A549 (cell line): ENCODE results near the gene GNAO1. TPM values are rescaled to one million over a fixed set of nuclear protein-coding genes. Genes with fewer than 3 reads are reported as not detected.

Experiments used
- ATAC-seq, 2 experiments: fragments of 200-7000 bp in 1 of 2; fragments of >200 bp in 1 of 2; cut with Nextera tagmentation in 1 of 2; cut with Tn5 transposase in 1 of 2; 3 replicates each; pipeline versions ENCODE4 v1.8.0 to v1.9.1; 2018 to 2020; ENCODE audit warnings: mild to moderate bottlenecking in 1 of 2, moderate library complexity in 1 of 2
- CTCF ChIA-PET: fragments of 300-600 bp; sonication (Branson Sonifier 250); formaldehyde crosslinking; extraction: SDS; loops from one replicate; lab custom pipeline; 2021; ENCODE audit warnings: antibody characterized with exemption, inconsistent platforms; lab: Yijun Ruan, JAX
- POLR2A ChIA-PET: fragments of 350-600 bp; formaldehyde crosslinking; extraction: SDS; loops from one replicate; lab custom pipeline; 2021; ENCODE audit warnings: antibody characterized with exemption, inconsistent platforms; lab: Yijun Ruan, JAX
- DNase-seq, 2 experiments: peaks; one replicate each; pipeline versions ENCODE4 v3.0.0 to v3.0.0-alpha.2; 2011 to 2016; ENCODE audit warnings: low read depth in 1 of 2, low spot score in 1 of 2
- FAIRE-seq: peaks from 2 replicates; lab custom pipeline; 2011; peaks lifted over from hg19 to GRCh38; lab: Jason Lieb, UNC
- H3K27ac ChIP-seq, 2 experiments: fragments of >200 bp; sonication (Bioruptor Twin); formaldehyde crosslinking; 3 replicates each; pipeline ENCODE4 v1.5.1; 2016 to 2017
- H3K4me1 ChIP-seq: fragments of >200 bp; sonication (Bioruptor Twin); formaldehyde crosslinking; 3 replicates; pipeline ENCODE4 v1.6.1; 2016
- H3K4me2 ChIP-seq: fragments of >200 bp; sonication (Bioruptor Twin); formaldehyde crosslinking; 3 replicates; pipeline ENCODE4 v1.6.1; 2016
- H3K4me3 ChIP-seq: fragments of >200 bp; sonication (Bioruptor Twin); formaldehyde crosslinking; 3 replicates; pipeline ENCODE4 v1.5.1; 2016
- H3K9me3 ChIP-seq: fragments of >200 bp; sonication (Bioruptor Twin); formaldehyde crosslinking; 3 replicates; pipeline ENCODE4 v1.6.1; 2016
- BHLHE40 ChIP-seq: IDR thresholded peaks from 2 replicates; pipeline ENCODE4 v1.6.1; 2012; ENCODE audit warnings: low read depth, low read length, inconsistent platforms
- CHD4 ChIP-seq: fragments of 200-600 bp; sonication (generic); IDR thresholded peaks from 2 replicates; pipeline ENCODE4 v1.6.1; 2016; ENCODE audit warnings: antibody characterized with exemption, mild to moderate bottlenecking, borderline replicate concordance
- EP300 ChIP-seq, 2 experiments: fragments of >200 bp; sonication (Bioruptor Twin); formaldehyde crosslinking; IDR thresholded peaks; 2 replicates in 1 of 2; 3 replicates in 1 of 2; pipeline ENCODE4 v1.6.1; 2016 to 2017
- FOSB ChIP-seq: fragments of 250-450 bp; sonication (Bioruptor Pico); IDR thresholded peaks from 2 replicates; pipeline ENCODE4 v1.5.0; 2020; ENCODE audit warnings: mild to moderate bottlenecking, moderate library complexity
- FOSL2 ChIP-seq, 2 experiments: fragments of 450-650 bp in 1 of 2; fragments of >200 bp in 1 of 2; sonication (Bioruptor Twin) in 1 of 2; formaldehyde crosslinking; IDR thresholded peaks; 2 replicates each; pipeline versions ENCODE4 v1.5.0 to v1.6.1; 2016 to 2020; ENCODE audit warnings: mild to moderate bottlenecking in 1 of 2, moderate library complexity in 1 of 2
- GATA3 ChIP-seq: IDR thresholded peaks from 2 replicates; pipeline ENCODE4 v1.6.1; 2012; ENCODE audit warnings: borderline replicate concordance
- JUNB ChIP-seq: fragments of >200 bp; sonication (Bioruptor Twin); formaldehyde crosslinking; IDR thresholded peaks from 2 replicates; pipeline ENCODE4 v1.6.1; 2016
- NFE2L2 ChIP-seq: fragments of 150-350 bp; conservative IDR thresholded peaks from 2 replicates; pipeline ENCODE4 v1.6.1; 2014; ENCODE audit warnings: low read length
- NPAS2 ChIP-seq: fragments of 250-450 bp; sonication (Bioruptor Pico); IDR thresholded peaks from 2 replicates; pipeline ENCODE4 v1.8.0; 2022; ENCODE audit warnings: mild to moderate bottlenecking, moderate library complexity, borderline replicate concordance
- POLR2A ChIP-seq: IDR thresholded peaks from 2 replicates; pipeline ENCODE4 v1.6.1; 2012; ENCODE audit warnings: mild to moderate bottlenecking, low read length
- RARB ChIP-seq: fragments of 250-450 bp; sonication (Bioruptor Pico); IDR thresholded peaks from 2 replicates; pipeline ENCODE4 v1.8.0; 2021; ENCODE audit warnings: mild to moderate bottlenecking, moderate library complexity
- RNF2 ChIP-seq: fragments of 200-600 bp; sonication (generic); IDR thresholded peaks from 2 replicates; pipeline ENCODE4 v1.6.1; 2016; ENCODE audit warnings: low read depth, mild to moderate bottlenecking, antibody characterized with exemption, moderate library complexity, borderline replicate concordance
- ZFP36 ChIP-seq: fragments of 450-650 bp; IDR thresholded peaks from 2 replicates; pipeline ENCODE4 v1.6.1; 2014; ENCODE audit warnings: borderline replicate concordance; ENCODE audit not compliant: partially characterized antibody
- ZNF302 ChIP-seq: fragments of 250-450 bp; sonication (Bioruptor Pico); IDR thresholded peaks from 2 replicates; pipeline ENCODE4 v1.9.0; 2021; ENCODE audit warnings: inconsistent platforms, mild to moderate bottlenecking, moderate library complexity
- WGBS: methylation state at CpG from one replicate; pipeline ENCODE4 v1.1.6; 2017; ENCODE audit errors: missing lambda C conversion rate; 5-methylcytosine and 5-hydroxymethylcytosine counted together
- polyA plus RNA-seq, 4 experiments: library from polyadenylated mRNA; depleted of rRNA in 3 of 4; stranded (reverse); fragments of >200 nt; fragmentation: RNase III in 1 of 4; extraction: RNeasy Plus Mini Kit Qiagen cat#74134 plus additional on column Dnase treatment in 1 of 4; gene quantifications; 2 replicates in 3 of 4; 3 replicates in 1 of 4; pipeline ENCODE4 v1.2.3, GENCODE V29; 2011 to 2017
- TF ChIP-seq, protein P1 (sequence below): fragments of >200 bp; sonication (Bioruptor Twin); formaldehyde crosslinking; IDR thresholded peaks from 2 replicates; pipeline ENCODE4 v1.6.1; 2016
- TF ChIP-seq, protein P2 (sequence below): IDR thresholded peaks from 2 replicates; pipeline ENCODE4 v1.6.1; 2012; ENCODE audit warnings: low read depth, borderline replicate concordance
- TF ChIP-seq, protein P3 (sequence below): fragments of 450-650 bp; IDR thresholded peaks from 2 replicates; pipeline ENCODE4 v1.6.1; 2014; ENCODE audit warnings: antibody characterized with exemption

Gene GNAO1
- polyA plus RNA-seq, 2 of the 4 experiments (the other 2 are of a cell fraction) = 0.22 to 0.23 TPM

DNA sequence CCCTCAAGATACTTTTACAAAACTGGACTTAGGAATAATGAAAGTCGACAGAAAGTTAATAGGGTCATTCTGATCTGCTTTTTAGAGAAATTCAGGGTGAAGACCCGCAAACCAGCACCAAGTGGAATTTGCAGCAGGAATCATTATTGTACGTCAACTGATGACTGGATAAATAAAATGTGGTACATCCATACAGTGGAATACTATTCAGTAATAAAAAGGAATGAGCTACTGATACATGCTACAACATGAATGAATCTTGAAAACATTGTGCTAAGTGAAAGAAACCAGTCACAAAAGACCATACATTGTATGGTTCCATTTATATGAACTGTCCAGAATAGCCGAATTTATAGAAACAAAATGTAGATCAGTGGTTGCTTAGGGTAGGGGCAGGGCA is 83.1 kb downstream of the GNAO1 start:
- DNase-seq = no peak
- H3K4me1 ChIP-seq = no peaks in the 10 kb centered on the region
- TF ChIP-seq POLR2A (no peak), ZFP36 (no peak), GATA3 (no peak), EP300 (IDR thresholded peaks at IDR 0.05) (no peak), CHD4 (no peak), RARB (no peak), JUNB (no peak), BHLHE40 (no peak), ZNF302 (no peak), NFE2L2 (no peak), NPAS2 (CRISPR knock-in tag) (no peak)
- TF ChIP-seq, protein P1, sequence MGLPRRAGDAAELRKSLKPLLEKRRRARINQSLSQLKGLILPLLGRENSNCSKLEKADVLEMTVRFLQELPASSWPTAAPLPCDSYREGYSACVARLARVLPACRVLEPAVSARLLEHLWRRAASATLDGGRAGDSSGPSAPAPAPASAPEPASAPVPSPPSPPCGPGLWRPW = no peak
- TF ChIP-seq, protein P2, sequence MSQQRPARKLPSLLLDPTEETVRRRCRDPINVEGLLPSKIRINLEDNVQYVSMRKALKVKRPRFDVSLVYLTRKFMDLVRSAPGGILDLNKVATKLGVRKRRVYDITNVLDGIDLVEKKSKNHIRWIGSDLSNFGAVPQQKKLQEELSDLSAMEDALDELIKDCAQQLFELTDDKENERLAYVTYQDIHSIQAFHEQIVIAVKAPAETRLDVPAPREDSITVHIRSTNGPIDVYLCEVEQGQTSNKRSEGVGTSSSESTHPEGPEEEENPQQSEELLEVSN = no peak
- TF ChIP-seq, protein P3, sequence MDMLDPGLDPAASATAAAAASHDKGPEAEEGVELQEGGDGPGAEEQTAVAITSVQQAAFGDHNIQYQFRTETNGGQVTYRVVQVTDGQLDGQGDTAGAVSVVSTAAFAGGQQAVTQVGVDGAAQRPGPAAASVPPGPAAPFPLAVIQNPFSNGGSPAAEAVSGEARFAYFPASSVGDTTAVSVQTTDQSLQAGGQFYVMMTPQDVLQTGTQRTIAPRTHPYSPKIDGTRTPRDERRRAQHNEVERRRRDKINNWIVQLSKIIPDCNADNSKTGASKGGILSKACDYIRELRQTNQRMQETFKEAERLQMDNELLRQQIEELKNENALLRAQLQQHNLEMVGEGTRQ = no peak
- TF ChIP-seq, all 56 proteins: peak for 0
- Histone ChIP-seq H3K9me3 (0 out of 3 replicates have a peak, but pooled peaks cover 5% of the 10 kb centered on the region), H3K4me2 (no peak overlapping the region), H3K27ac (no peak overlapping the region), H3K4me3 (no peak overlapping the region)
- ATAC-seq = no peak
- ChIA-PET CTCF (no interaction called here), POLR2A (no interaction called here)
- WGBS = 40% methylated on average over 4 of the region's 4 CpGs
- no peak for FAIRE-seq

DNA sequence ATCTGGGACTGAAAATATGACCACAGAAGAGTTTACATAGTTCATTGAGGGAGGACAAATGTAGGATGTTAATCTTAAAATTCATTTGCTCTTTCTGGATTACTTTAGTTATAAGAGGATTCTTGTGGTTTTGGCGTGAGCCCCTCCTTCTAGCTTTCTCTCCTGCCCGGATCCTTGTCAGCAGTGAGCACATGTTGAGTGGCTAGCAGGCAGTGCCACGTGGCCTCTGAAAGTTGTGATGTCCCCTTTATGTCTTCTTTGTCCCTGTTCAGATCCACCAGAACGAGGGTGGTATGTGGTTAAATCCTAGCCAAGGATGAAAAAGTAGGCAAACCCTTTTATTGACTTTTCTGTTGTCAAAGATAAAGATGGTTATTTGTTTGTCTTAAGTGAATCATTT is 83.8 kb downstream of the GNAO1 start:
- no peak for DNase-seq
- Histone ChIP-seq H3K4me2 (no peak overlapping the region), H3K9me3 (0 out of 3 replicates have a peak, but pooled peaks cover 5% of the 10 kb centered on the region), H3K27ac (no peak overlapping the region), H3K4me3 (no peak overlapping the region), H3K4me1 (no peaks in the 10 kb centered on the region)
- ChIA-PET POLR2A (no interaction called here), CTCF (no interaction called here)
- no peak for TF ChIP-seq RNF2
- no peak for TF ChIP-seq POLR2A
- no peak for ATAC-seq
- 16% methylated on average over 4 of the region's 4 CpGs for WGBS
- FAIRE-seq = no peak

DNA sequence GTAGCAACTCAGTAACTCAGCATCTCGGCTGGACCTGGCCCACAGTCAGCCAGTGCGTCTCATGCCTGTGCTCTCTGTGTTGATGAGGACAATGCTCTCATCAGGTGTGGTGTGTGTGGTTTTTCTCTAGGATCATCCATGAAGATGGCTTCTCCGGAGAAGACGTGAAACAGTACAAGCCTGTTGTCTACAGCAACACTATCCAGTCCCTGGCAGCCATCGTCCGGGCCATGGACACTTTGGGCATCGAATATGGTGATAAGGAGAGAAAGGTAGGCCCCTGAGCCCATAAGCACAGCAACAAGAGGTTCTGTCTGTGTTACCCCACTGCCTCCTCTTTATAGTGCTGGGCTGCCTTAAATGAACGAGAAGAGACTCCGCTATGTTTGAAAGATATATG is 84.5 kb downstream of the GNAO1 start:
- Histone ChIP-seq H3K4me3 (no peak overlapping the region), H3K4me1 (no peaks in the 10 kb centered on the region), H3K27ac (no peak overlapping the region), H3K4me2 (no peak overlapping the region), H3K9me3 (0 out of 3 replicates have a peak, but pooled peaks cover 5% of the 10 kb centered on the region)
- no peak for ATAC-seq
- no peak for DNase-seq
- CTCF ChIA-PET = interaction anchor here (0.9 to 1.3 kb wide), 2 partner anchors 27 to 810 kb away, joined by 3 read pairs; no protein-coding TSS in a partner anchor
- 55% methylated on average over 9 of the region's 9 CpGs for WGBS
- POLR2A ChIA-PET = no interaction called here
- FAIRE-seq = no peak
- TF ChIP-seq FOSL2 (IDR thresholded peaks at IDR 0.05) (no peak), FOSL2 (CRISPR knock-in tag; IDR thresholded peaks at IDR 0.05) (no peak), NFE2L2 (no peak)

DNA sequence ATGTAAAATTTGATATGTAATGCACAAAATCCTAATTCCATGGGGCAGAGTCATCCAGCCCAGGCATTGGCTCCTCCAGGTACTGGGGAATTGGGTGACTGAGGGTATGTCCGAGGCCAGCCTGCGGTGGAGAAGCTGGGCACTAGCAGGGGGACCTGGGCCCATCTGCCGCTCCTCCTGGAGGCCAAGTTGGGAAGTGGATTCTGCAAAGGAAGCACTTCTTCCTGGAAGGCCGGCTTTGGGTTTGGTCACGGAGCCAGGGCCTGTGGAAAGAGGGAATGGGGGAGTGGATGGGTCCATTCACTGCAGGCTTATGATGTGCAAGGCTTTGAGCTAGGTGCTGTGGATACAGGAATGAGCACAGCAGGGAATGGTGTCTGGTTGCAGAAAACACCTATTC is 85.8 kb downstream of the GNAO1 start:
- POLR2A ChIA-PET = no interaction called here
- DNase-seq = peak; percentile 9 to 16
- Histone ChIP-seq H3K4me3 (no peak overlapping the region), H3K4me2 (no peak overlapping the region), H3K4me1 (no peaks in the 10 kb centered on the region), H3K27ac (no peak overlapping the region), H3K9me3 (0 out of 3 replicates have a peak, but pooled peaks cover 5% of the 10 kb centered on the region)
- CTCF ChIA-PET = interaction anchor here (0.6 to 4.8 kb wide), 6 partner anchors 11 to 812 kb away, joined by 3 to 23 read pairs (median 4); no protein-coding TSS in a partner anchor
- no peak for FAIRE-seq
- WGBS = 47% methylated on average over 5 of the region's 5 CpGs
- peak; percentile 54 to 87; a peak in 3 of 6 replicates for ATAC-seq
- no peak for TF ChIP-seq FOSB (CRISPR knock-in tag)
